AG10803 (cell line): ENCODE measurements around the gene ACACA.
A peak's percentile ranks its signal among the peaks of the same experiment; 100 is the strongest.

Source experiments
- DNase-seq: peaks from one replicate; pipeline ENCODE4 v3.0.0; 2010; ENCODE audit warnings: low read depth
- H3K4me3 ChIP-seq: 2 replicates; pipeline ENCODE4 v1.5.1; 2011; ENCODE audit warnings: mild to moderate bottlenecking, low read length, control low read depth
- TF ChIP-seq, protein P1 (sequence below): conservative IDR thresholded peaks from 2 replicates; pipeline ENCODE4 v1.5.1; 2011; ENCODE audit warnings: mild to moderate bottlenecking, low read length, control low read depth, inconsistent platforms

ACACA gene

DNA sequence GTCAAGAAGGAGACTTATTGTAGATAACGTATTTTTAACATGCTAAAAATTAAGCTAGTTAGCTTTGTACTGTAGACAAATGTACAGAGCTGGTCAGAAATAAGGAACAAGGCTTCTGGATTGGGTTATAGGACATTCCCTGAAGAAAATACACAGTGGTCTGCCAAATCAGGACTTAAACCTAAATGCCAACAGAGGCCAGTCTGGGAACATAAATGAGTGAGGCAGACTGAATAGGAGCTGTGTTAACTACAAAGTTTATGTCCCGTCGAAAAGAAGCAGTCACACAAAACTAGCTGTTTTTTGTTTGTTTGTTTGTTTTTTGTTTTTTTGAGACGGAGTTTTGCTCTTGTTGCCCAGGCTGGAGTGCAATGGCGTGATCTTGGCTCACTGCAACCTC lies 151.2 kb downstream of the ACACA start:
- DNase-seq = no peak
- no peak overlapping the region for H3K4me3 ChIP-seq
- TF ChIP-seq, protein P1, sequence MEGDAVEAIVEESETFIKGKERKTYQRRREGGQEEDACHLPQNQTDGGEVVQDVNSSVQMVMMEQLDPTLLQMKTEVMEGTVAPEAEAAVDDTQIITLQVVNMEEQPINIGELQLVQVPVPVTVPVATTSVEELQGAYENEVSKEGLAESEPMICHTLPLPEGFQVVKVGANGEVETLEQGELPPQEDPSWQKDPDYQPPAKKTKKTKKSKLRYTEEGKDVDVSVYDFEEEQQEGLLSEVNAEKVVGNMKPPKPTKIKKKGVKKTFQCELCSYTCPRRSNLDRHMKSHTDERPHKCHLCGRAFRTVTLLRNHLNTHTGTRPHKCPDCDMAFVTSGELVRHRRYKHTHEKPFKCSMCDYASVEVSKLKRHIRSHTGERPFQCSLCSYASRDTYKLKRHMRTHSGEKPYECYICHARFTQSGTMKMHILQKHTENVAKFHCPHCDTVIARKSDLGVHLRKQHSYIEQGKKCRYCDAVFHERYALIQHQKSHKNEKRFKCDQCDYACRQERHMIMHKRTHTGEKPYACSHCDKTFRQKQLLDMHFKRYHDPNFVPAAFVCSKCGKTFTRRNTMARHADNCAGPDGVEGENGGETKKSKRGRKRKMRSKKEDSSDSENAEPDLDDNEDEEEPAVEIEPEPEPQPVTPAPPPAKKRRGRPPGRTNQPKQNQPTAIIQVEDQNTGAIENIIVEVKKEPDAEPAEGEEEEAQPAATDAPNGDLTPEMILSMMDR = no peak

- TF ChIP-seq, protein P1 = no peak
- no peak for DNase-seq
- H3K4me3 ChIP-seq = no peak overlapping the region
These were observed 158.8 kb downstream of the ACACA start for GRCh38 chr17:37247825-37248224.

DNA sequence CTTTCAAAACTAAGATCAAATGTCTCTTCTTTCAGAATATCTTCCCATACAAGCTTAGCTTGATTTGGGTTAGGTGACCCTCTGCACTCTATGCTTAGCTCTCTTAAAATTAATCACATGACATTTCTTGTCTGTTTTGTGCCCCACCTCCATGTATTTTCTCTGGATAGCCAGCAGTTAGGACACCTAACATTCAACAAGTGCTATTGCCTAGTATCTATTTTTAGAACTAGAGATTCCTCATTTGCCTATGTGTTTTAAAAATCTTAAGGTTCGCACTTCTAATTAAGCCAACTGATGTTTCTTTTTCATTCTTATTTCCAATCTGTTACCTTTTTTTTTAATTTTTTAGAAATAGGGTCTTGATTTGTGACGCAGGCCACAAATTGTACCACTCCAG lies 160.6 kb downstream of the ACACA start:
- no peak overlapping the region for H3K4me3 ChIP-seq
- TF ChIP-seq, protein P1 = no peak
- no peak for DNase-seq

DNA sequence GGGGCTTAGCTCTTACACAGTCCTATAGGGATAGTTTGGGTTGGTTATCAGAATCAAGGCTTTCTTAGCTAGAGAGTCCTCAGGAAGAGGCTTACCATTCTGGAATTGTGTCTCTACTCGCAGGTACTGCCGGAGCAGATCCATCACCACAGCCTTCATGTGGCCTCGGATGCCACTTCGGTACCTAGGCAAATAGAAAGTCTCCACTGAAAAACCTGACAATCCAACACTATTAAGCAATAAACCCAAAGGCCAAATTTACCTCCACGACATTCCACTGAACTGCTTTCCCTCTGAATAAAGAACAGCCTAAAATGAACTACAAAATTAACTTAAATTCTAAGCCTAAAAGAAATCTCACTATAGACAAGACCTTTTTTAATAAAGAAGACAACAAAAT lies 166.3 kb downstream of the ACACA start:
- no peak overlapping the region for H3K4me3 ChIP-seq
- TF ChIP-seq, protein P1 = no peak
- DNase-seq = no peak

GRCh38 chr17:37239690-37240334 lies 166.8 kb downstream of the ACACA start:
- DNase-seq = peak; percentile 54
- no peak overlapping the region for H3K4me3 ChIP-seq
- TF ChIP-seq, protein P1 = peak; percentile 79

- H3K4me3 ChIP-seq = no peak overlapping the region
- TF ChIP-seq, protein P1 = no peak
- DNase-seq = no peak
These were observed 172.5 kb downstream of the ACACA start for GRCh38 chr17:37234106-37234505.

GRCh38 chr17:37233036-37233435 lies 173.6 kb downstream of the ACACA start:
- no peak overlapping the region for H3K4me3 ChIP-seq
- TF ChIP-seq, protein P1 = no peak
- DNase-seq = no peak
